ENCODE data around the gene DNAJB2. TPM values are rescaled to one million over a fixed set of nuclear protein-coding genes. Genes with fewer than 3 reads are reported as not detected.
"Not testable (repeated sequence)": the region's sequence is repeated elsewhere in the genome, so short reads cannot be mapped to it uniquely, and the experiment has no call there.

The DNAJB2 gene
- total RNA-seq, 1 donor from 2014 or later: 161 TPM

GRCh38 chr2:219285373-219285735 is 6.2 kb downstream of the DNAJB2 start:
- no peak for DNase-seq (ENCODE audit: low spot score)

DNA sequence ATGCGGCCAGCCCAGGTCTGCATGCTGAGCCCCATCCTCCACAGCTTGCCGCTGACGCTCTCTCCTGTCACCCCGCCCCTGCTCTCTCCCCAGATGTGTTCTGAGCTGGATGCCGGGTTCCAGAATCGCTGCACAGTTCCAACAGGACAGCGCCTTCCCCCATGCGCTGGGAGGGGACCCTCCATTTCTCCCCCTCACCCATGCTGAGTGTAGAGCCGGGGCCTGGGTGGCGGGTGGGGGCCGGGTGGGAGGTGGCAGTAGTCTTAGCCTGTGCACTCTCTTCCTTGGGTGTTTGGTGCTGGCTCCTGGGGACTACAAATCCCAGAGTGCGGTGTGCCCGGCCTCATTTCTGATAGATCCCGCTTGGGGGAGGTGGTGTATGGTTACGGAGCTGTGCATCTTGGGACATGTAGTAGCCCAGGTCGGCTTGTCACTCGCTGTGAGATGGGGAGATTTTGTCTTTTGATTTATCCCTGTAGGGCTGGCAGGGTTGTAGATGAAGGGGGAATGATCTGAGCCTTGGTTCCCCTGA is 6.8 kb downstream of the DNAJB2 start:
- no peak for DNase-seq (ENCODE audit: low spot score)

GRCh38 chr2:219286436-219287115 is 7.4 kb downstream of the DNAJB2 start:
- DNase-seq (ENCODE audit: low spot score): no peak

DNA sequence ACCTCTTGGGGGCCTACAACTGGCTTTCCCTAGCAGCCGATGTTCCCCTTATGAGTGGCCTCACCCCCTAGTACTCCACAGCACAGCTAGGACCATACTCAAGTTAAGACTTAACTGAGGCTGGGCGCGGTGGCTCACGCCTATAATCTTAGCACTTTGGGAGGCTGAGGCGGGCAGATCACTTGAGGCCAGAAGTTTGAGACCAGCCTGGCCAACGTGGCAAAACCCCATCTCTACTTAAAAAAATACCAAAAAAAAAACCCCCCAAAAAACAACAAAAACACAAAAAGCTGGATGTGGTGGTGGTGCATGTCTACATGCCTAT is 7.9 kb downstream of the DNAJB2 start:
- DNase-seq (ENCODE audit: low spot score): not testable (repeated sequence)

DNA sequence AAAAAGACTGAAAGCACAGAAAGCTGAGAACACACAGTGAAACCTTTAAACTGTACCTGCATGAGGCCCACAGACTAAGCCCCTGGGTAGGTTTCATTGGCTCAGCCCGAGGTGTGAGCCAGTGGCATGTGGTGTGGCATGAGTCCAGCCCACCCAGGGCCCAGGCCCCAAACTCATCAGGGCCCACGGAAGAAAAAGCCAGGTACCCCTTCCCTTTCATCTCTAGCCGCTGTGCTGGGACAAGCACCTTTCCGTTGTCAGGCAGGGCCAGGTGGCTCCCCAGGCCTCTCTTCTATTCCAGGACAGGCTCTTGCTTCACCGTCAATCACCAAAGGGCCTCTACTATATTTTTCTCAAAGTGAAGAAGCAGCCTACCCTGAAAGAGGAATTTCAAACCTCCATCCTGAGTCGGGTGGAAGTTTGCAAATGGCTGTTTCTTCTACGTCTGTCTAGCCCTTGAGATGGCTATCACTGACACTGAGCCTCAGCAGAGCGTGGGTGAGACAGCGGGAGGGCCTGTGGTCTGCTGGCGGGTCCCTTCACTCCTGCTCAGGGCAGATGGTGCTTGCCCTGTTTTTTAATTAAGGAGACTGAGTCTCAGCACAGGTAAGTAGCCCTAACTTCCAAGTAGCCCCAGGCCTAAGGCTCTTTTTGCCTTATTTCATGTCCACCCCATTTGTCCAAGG is 8.6 kb downstream of the DNAJB2 start:
- no peak for DNase-seq (ENCODE audit: low spot score)

GRCh38 chr2:219289195-219289536 is 10.0 kb downstream of the DNAJB2 start:
- DNase-seq (ENCODE audit: low spot score): no peak

DNA sequence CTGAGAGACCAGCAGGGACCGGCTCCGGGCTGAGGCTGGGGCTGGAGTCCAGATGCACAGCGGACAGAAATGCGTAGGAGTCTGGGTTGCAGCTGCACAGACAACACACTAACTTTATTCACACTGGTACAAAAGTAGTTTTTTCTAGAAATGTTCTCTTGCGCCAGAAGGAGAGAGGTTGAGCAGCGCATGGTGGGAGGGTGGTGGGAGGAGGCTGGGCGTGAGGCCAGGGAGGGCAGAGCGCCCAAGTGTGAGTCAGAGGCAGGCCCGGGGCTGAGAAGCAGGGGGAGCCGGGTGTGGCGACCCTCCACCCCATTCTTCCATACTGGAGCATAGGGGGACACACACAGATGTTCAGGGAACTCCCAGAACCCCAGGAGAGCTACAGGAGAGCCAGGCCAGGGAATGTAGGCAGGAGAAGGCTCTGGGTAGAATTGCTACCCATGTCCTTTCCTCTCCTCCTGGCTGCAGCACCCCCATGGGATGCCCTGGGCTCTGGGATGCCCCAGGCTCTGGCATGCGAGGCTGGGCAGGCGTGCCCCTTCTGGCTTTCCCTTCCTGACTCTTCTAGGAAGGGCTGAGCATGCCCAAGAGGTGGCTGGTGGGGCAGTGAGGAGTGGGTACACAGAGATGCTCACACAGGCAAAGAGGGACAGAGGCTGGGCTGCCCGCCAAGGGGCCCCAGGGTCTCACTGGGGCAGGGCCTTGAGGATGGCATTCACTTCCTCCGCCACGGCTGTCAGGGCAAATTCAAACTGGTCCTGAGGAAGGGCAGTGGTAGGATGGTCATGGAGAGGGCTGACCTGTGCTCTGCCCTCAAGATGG is 10.6 kb downstream of the DNAJB2 start:
- peak; percentile 51 for DNase-seq (ENCODE audit: low spot score)

DNA sequence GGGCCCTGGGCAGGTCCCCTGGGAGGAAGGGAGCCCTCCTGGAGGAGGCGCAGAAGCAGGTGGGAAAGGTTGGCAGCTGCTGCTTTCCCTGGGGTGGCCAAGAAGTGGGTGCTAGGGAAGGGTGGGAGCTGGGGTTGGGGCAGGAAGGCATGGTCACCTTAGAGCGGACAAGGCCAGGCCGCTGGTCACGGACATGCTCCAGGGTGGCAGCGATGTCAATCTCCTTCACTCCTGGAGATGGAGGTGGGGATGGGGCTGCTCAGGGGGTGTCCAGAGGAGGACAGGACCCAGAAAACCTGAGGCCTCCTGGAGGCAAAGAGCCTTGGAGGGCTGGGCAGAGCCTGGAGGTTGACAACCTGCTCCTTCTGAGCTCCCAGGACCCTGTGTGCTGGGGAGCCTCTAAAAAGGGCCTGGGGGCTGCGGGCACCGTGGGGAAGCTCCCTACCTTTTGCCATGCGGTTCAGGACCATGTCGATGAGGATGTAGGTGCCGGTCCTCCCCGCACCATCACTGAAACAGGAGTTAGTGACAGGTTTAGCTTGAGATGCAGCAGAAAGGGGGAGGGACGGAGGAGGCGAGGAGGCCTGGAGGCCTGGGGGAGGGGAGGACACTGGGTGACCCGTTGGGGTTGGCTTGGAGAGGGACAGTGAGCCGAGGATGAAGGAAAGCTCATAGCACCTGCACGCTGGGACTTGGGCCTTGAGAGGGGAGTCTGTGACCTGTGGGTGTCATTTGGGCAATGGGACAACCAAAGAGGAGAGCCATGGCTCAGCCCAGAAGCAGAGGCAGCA is 11.4 kb downstream of the DNAJB2 start:
- DNase-seq (ENCODE audit: low spot score): no peak

- no peak for DNase-seq (ENCODE audit: low spot score)
Observed at GRCh38 chr2:219291394-219291793, 12.2 kb downstream of the DNAJB2 start.

GRCh38 chr2:219291910-219292490 is 12.8 kb downstream of the DNAJB2 start:
- DNase-seq (ENCODE audit: low spot score): no peak

DNA sequence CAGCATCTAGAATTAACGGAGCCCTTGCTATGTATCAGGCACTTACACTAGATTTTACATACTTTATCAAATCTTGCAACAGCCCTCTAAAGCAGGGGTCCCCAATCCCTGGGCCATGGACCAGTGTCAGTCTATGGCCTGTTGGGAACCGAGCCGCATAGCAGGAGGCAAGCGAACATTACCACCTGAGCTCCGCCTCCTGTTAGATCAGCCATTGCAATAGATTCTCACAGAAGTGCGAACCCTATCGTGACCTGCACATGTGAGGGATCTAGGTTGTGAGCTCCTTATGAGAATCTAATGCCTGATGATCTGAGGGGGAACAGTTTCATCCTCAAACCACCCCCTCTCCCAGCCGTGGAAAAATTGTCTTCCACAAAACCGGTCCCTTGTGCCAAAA is 13.4 kb downstream of the DNAJB2 start:
- no peak for DNase-seq (ENCODE audit: low spot score)

DNA sequence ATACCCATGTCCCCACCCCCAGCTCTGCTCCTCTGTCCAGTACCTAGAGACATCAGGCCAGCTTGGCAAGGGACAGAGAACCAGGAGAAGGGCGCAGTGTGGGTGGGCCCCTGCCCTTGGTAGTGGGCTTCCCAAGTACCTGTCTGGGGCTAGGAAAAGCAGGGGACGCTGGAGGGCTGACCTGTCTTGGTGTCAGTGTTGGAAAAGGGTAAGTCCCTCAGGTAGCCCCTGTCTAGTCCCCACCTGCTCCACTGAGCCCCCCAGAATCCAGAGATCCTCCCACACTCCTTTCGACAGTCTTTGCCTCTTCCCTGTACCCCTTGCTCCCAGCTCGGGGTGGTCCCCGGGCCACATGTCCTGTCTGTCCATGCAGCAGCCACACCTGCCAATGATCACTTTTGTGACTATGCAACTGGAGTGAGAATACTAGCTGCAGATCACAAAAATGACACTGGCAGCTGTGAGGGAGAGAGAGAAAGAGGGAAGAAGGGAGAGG is 14.6 kb downstream of the DNAJB2 start:
- DNase-seq (ENCODE audit: low spot score): no peak

DNA sequence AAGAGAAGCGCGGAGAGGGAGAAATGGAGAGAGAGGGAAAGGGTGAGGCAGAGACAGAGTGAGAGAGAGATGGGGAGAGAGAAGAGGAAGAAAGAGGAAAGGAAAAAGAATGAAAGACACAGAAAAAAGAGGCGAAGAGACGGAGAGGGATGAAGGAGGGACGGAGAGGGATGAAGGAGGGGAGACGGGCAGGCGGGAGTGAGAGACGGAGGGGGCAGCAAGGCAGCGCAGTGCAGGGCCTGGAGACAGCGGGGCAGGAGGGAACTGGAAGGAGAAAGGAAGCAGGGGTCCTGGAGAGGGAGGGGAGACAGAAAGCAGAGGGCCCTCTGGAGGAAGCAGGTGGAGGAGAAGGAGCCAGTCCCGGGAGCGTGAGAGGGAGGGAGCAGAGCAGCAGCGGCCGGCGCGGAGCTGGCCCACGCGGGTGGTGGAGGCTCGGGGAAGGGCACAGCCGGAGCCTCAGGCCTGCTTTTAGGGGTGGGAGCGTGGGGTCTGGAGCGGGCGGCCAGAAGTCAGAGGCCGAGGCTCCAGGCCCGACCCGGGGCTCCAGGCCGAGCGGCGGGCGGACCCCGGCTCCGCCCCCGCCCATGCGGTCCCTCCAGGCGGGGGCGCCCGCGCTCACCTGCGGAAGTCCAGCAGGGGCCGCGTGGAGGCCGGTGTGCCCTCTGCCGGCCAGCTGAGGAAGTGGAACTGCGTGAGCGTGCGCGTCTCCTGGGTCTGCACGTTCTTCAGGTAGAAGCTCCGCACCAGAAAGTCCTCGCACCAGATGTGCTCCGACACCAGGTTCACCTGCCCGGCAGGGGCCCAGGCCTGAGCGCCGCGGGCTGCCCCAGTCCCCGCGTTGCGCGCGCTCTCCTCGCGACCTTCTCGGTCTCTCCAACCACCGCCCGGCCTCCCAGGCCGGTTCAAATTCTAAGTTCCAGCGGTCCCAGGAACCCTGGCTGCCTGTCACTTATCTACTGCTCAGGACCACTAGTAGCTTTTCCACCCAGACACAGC is 15.5 kb downstream of the DNAJB2 start:
- DNase-seq (ENCODE audit: low spot score): peak; percentile 90

- no peak for DNase-seq (ENCODE audit: low spot score)
Observed at GRCh38 chr2:219296142-219296541, 17.0 kb downstream of the DNAJB2 start.

DNA sequence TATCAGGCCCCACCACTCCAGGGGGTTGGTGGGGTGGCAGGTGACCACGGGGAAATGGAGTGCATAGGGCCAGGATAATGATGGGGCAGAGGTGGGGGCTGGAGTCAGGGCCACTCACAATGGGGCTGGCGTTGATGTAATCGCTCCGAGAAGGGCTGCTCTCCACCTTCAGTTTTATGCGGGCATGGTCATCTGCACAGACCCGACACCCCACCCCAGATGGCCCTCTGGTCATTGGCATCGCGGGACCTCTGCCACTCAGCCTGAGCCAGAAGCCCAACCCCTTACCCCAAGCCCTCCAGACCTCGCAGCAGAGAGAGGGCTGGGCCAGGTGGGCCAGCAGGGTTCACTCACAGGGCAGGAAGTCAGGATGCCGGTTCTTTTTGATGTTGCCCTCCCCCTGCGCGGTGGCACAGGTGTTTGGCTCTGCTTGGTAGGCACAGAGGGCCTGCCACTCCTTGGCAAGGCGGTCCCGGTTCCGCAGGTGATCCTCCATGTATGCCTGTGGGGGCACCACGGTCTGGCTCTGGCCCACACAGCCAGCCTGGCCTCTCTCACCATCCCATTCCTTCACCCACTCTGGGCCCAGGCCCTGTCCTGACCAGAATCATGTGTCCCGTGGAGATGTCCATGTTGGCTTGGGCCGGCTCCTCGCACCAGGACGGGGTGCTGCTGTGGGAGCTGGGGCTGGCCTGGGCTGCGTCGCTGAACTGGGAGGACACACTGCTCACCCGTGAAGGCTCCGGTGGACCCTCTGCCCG is 17.6 kb downstream of the DNAJB2 start:
- no peak for DNase-seq (ENCODE audit: low spot score)

- DNase-seq (ENCODE audit: low spot score): no peak
Observed at GRCh38 chr2:219297766-219298456, 18.7 kb downstream of the DNAJB2 start.

DNA sequence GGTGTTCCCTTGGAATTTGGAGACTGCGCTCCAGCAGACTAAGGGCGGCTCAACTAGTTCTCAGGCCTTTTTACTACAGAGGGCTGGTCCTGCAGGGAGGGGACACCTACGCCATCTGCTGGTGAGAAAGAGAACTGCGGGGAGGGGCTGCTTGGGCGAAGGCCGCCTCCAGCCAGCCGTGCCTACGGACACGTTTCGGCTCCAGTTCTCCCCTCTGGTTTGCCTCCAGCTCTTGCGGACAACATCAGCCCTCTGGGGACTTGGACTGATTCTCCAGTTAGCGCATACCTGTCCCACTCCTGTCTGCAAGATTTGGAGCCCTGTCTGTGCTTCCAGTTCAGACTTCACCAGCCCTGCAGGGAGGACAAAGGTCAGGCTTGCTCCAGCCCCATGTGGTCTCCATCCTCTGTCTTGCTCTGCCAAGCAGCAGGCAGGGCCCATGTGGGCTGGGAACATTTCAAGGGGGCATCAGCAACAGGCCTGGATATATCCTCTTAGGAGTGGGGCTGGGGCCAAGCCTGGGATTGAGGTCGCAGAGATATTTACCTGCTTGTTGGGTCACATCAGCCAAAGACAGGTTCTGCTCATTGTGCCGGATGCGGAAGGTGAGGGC is 19.7 kb downstream of the DNAJB2 start:
- peak; percentile 92 for DNase-seq (ENCODE audit: low spot score)

- DNase-seq (ENCODE audit: low spot score): no peak
Observed at GRCh38 chr2:219299372-219299760, 20.2 kb downstream of the DNAJB2 start.

All from mucosa of gallbladder (tissue), 1 donor.